Endometrial microvascular endothelial cells (primary cell): ENCODE results near the gene USP19. TPM values are rescaled to one million over a fixed set of nuclear protein-coding genes. Genes with fewer than 3 reads are reported as not detected.

Experiments used
- in situ Hi-C: cut with HindIII; loops from 2 replicates; pipeline ENCODE4 v1.10.0; 2017; ENCODE audit warnings: low sequenced_read_pairs, low pct_unique_long_range_greater_than_20kb; ENCODE audit errors: inconsistent ontology term
- total RNA-seq: library from RNA; depleted of rRNA; stranded (reverse); fragments of >200 nt; gene quantifications from one replicate; pipeline ENCODE4 v1.2.3, GENCODE V29; 2015; ENCODE audit errors: inconsistent ontology term

Gene USP19
- total RNA-seq, 1 donor from 2014 or later: 37.3 TPM

DNA sequence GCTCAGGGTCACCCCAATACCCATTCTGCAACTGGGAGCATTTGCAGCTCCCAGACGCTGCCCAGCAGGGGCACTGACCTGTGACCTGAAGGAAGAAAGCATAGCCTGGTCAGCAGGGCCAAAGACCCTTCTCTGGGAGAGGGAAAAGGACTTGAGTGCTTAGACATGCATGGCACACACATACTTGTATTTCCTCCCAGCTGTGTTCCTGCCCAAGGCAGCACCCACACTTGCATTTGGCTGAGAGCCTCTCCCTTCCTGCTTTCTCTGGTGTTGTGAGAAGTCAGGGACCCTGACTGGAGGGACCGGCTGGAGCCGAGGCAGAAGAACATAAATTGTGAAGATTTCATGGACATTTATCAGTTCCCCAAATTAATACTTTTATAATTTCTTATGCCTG, 19.5 kb upstream of the USP19 start:
- in situ Hi-C loops: no loop called here

DNA sequence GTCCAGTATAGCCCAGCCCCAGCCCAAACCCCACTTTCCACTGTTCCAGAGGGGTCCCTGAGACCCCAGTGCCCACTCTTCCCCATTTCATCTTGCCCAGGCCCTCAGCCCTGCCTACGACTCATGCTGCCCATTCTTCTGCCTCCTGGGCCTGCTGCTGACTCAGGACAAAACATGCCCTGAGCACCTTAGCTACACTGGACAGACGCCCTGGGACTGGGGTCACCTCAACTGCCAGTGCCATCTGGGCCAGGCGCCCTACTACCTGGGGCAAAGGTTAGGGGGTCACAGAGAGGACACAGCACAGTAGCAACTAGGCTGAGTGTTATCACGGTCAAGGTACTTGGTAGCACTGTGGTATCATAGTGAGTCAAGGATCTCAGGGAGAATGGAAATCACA, 14.9 kb upstream of the USP19 start:
- in situ Hi-C loops: no loop called here

- in situ Hi-C loops: no loop called here
These were observed 14.0 kb upstream of the USP19 start for GRCh38 chr3:49134471-49135265.

GRCh38 chr3:49133226-49133951, 12.8 kb upstream of the USP19 start:
- in situ Hi-C loops: no loop called here

DNA sequence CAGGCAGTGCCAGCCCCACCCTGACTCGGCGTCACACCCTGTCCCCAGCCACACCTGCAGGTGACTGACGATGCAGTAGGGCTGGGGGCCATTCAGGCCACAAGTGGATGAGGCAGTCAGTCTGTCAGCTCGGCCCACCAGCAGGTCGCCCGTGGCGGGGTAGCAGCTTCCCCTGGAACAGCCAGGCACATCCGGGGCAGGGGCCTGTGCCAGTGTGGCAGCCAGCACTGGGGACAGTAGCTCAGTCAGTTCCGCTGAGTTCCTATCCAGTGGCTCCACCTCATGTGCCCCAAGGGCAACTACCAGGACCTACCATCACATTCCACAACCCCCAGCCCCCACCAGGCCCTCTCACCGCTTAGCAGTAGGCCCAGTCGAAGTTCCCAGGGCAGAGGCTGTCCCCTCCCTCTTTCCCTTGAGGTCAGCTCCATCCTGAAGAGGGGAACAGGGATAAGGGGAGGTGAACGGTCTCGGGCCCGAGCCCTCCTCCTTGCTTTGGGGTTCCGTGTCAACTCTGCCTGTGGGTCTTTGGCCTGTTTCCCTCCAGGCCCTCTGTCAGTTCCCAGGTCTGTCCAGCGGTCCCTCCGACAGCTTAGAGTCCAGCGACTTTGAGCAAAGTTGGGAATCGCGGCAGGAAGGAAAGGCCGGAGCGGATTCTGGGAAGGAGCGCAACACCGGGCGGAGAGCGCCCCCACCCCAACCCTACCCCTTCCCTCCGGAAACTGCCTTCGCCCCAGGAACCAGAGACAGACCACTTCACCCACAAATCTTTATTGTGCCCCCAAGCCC, 12.0 kb upstream of the USP19 start, which contains the start of gene LAMB2:
LAMB2 (minus strand) TSS at position 614 of the 789 bp plus-strand sequence; CDS start at position 431, 183 bp downstream.
- in situ Hi-C loops: no loop called here

GRCh38 chr3:49132073-49132436, 11.4 kb upstream of the USP19 start:
- in situ Hi-C loops: no loop called here

DNA sequence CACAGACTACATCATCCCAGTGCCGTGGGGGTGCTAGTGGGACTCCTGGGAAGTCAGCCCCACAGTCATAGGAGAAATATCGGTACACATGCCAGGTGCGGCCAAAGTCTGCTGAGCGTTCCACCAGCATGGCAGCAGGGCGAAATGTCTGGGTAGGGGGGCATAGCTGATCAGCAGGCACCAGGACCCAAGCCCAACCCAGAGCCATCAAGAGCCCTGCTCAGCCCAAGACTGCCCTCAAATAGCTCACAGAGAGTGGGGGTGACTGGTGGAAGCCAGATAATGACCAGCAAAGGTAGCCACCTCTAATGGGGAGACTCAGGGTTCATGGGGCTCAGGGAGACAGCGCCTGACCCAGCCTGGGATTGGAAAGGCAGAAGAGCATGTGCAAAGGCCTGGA, 11.0 kb upstream of the USP19 start:
- in situ Hi-C loops: no loop called here

GRCh38 chr3:49131040-49131439, 10.4 kb upstream of the USP19 start:
- in situ Hi-C loops: no loop called here

GRCh38 chr3:49124991-49125670, 4.5 kb upstream of the USP19 start:
- in situ Hi-C loops: no loop called here

DNA sequence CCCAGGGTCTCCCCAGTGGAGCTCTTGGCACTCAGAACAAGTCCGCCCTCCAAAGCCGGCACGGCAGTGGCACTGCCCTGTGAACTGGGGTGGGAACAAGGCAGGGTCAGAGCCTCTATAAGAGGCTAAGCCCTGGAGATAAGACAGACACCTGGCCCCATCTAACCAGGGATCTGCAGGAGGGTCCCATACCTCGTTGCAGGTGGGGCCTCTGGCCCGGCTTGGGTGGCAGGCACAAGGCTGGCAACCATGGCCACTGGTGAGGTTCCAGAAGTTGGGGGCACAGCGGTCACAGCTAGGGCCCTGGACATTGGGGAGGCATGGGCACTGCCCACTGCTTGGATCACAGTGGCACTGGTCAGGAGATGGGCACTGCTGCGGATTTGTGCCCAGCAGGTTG, 3.6 kb upstream of the USP19 start:
- in situ Hi-C loops: no loop called here

DNA sequence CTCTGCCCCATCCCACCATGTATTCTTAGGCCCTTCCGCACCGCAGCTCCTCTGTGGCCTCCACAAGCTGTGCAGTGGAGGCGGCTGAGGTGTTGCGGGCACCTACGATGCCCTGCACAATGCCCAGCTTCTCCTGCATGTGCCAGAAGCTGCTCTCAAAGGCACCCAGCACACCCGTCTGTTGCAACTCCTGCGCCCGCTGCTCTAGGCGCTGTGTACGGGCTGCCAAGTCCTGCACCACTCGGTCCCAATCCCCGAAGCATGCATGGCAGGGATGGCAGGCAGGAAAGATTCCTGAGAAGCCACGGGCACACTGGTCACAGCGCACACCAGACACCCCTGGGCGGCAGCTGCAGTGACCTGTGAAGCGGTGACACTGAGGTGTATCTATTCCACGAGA, 3.1 kb upstream of the USP19 start:
- in situ Hi-C loops: no loop called here

- in situ Hi-C loops: no loop called here
These were observed 2.4 kb upstream of the USP19 start for GRCh38 chr3:49122886-49123545.

DNA sequence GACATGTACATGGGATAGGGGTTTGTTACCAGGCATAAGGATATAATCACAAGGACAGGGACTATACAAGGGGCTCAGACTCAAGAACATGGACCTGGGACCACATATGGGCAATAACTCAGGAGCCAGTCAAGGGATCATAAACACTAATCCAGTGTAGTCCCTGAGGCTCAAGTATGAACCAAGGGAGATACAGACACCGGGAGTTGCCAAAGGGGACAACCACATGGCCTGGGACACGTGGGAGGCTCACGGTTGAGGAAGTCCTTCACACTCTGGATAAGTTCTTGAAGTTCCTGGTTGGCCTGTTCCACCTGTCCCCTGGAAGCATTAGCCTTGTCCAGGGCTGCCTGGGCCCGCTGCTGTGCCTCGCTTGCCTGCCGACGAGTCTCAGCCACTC, 1.8 kb upstream of the USP19 start:
- in situ Hi-C loops: no loop called here

DNA sequence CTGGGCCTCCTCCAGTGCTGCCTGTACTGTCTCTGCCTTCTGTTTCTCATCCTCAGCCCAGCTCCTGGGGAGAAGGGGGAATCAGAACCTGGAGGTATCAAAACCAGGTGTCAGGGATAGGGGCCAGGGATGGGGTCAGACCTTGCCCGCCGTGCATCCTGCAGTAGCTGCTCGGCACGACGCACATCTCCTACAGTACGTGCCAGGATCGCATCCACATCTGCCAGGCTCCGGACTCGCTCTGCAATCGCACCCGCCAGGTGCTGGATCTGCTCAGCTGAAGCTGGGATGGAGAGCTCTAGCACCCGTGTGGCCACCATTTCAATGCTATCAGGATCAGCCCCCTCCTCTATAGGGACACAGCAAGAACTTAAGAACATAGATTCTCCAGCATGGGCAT, 1.4 kb upstream of the USP19 start:
- in situ Hi-C loops: no loop called here

DNA sequence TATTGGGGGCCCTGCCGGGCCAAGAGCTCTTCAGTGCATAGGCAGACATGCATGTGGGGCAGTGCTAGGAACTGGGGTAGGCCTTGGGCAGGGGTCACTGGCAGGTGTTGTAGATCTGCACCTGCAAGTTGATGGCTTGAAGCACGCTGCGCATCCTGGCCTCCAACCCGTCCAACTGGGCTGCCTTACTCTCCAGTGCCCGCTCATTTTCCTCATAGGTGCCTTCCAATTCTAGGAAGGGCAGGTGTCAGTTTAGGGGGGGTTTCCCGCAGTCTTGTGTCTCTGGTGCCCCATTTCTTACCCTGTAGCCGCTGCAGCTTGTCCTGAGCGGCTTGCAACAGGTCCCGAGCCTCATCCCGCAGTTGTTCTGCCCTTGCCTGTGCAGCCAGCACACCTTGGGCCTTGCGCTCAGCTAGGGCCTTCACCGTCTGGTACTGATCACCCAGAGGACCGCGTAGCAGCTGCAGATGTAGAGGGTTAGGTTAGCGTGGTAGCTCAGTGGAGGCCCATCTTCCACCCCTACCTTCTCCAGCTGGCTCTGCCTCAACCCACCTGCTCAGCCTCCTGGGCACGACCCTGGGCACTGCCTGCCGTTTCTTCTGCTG, 611 bp upstream of the USP19 start:
- in situ Hi-C loops: no loop called here

- in situ Hi-C loops: no loop called here
These were observed 556 bp downstream of the USP19 start for GRCh38 chr3:49120096-49120437.

DNA sequence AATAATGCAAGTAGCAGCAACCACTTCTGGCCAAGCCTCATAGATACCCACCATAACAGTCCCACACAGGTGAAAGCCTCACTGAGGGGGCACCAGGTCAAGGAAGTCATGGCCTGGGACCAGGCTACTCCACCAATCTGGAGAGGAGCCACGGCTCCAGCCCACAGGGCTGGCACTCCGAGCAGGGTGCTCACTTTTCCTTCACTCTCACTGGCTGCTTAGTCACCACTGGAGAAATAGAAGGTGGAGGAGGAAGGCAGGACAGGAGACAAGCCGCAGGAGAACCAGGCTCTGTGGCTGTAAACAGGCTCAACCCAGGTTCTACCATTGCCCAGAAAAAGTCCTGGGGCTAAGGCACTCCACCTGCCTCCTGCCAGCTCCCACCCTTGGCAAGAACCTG, 1.2 kb downstream of the USP19 start:
- in situ Hi-C loops: no loop called here

DNA sequence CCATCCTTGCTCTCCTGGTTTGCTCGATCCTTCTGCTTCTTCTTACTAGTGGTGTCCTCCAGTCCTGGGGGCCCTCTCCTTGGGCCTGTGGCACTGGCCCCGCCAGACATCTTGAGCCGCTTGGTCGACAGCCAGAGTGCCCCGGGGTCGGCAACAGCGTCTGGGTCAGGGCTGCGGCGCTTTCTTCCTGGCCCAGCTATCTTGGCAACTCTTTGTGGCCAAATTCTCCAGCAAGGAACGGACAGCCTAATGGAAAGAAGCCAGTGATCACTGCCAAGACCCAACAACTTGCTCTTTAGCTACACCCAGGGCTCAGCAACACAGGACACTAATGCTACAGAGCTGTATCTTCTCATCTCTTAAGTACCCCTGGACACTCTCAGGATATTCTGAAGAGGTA, 1.6 kb downstream of the USP19 start:
- in situ Hi-C loops: no loop called here
